ENCODE results near the gene GABRG3. TPM values are rescaled to one million over a fixed set of nuclear protein-coding genes. Genes with fewer than 3 reads are reported as not detected.

Gene GABRG3
- total RNA-seq, 1 donor from 2014 or later = not detected

DNA sequence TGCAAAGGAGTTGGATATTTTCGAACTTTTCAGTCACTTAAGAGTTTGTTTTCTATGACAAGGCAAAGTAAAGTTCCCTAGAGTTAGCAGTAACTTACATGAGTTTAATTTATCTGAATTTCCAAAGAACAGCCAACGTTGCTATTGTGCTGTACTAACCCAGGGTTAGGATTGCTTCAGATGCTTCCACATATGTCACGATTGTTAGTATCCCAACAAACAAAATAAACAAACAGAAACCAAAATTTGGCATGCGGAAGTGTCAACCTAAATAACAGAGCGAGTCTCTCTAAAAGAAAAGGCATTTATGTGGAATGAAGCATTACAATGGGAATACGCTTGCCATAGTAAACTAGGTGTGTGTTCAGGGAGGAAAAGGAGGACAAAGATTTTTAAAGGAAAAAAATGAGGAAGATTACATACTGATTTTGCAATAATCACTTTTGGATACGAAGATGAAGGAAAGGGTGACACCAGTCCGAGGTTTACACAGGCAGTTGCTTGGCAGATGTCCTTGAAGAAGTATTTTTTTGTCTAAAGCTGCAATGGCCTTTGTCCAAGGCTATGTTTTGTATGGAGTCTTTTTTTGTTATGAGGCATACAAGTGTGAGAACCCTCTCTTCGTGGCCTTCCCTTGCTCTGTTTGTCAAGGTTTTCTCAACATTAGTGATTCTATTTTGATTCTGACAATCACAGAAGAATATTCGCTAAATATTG lies 267.9 kb downstream of the GABRG3 start:
- intact Hi-C loops (cut with micrococcal nuclease) = no loop called here

DNA sequence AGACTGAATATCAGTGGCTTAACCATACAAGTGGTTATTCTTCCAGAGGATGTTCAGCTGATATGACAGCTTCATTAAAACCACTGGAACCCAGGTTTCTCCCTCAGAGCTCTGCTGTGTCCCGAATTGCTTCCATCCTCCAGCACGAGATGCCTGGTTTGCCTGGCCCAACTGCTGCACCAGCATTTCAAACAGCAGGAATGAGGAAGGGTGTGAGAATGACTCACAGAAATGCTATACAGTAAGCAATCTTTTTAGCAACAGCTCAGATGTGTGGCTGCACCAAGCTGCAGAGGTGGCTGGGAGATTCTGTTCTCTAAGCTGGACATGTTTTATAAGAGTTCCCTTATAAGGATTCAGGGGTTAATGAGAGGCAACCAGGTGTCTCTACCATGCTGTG lies 271.0 kb downstream of the GABRG3 start:
- intact Hi-C loops (cut with micrococcal nuclease) = no loop called here

DNA sequence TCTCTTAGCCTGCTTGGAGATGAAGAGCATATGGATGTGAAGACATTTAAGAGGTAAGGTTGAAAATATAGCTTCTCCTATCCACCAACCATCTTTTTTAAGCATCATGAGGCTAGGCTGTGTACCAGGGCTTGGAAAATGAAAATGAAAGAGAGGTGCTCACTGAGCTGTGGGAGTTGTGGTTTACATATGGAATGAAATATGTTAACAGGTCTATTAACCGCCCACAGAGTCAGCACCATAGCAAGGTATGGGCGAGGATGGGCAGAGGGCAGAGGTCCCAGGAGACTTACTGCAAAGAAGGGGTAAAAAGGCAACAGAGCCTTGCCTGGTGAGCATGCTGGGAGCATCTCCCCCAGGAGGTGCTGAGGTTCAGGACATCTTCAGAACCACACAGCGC lies 273.1 kb downstream of the GABRG3 start:
- intact Hi-C loops (cut with micrococcal nuclease) = no loop called here

DNA sequence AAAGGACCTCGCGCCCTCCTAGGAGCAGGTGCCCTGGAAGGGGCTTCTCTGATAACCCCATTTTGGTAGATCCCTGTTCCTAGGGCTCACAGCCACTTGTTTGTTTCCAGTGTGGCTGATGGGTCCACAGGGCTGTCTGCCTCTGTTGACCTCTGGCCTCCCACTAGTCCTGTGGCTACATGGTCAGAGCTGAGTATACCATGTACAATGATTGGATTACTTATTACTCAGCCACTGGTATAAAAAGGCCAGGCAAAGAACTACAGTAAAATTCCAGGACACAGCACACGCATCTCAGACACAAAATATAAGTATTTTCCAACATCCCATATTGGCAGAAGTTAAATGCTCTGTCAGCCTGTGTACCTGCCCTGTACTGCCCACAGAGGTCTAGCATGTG lies 277.3 kb downstream of the GABRG3 start:
- intact Hi-C loops (cut with micrococcal nuclease) = no loop called here

DNA sequence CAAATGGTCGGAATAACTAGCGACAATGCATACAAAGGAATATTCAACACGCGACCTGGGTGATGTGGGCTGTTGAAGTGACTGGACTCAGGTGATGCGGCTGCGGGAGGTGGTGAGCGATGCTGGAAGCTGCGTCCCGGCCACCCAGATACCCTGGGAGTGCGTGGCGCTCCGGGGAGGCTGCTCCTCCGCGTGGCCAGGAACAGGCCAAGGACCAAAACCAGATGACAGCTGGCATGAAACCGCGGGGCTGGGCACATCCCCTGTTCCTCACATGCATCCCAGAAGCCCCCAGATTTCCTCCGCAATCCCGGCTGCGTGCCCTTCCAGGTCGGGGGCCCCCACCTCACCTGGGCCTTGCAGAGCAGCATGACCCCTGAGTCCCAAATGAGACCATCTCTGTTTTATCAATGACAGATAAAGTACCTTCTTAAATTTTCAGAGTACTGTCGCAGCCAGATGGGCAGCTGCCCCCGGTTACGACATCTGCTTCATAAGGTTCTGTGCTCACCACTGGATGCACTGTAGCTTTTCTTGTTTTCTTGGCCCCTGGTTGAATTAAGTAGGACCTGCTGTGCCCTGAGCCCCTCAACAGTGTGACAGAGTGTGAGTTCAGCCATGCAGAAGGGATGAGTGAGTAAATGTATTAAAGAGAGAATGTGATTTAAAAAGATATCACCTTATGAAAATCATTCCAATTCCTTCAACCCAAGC lies 278.2 kb downstream of the GABRG3 start:
- intact Hi-C loops (cut with micrococcal nuclease) = no loop called here

DNA sequence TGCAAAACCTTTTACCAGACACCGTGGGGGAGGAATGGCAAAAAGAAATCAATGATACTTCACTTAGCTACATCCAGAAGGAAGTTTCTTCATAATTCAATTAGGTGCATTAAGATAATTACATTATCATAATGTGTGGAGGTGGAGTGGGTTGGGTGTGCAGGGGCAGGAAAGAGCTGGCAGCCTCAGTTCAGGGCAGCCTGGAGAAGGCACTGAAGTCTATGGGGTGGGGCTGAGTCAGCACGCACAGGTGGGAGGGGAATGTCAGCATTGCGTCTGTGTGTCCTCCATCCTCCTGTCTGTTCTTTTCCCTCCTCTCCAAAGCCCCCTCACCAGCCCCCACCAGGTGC lies 278.8 kb downstream of the GABRG3 start:
- intact Hi-C loops (cut with micrococcal nuclease) = no loop called here

DNA sequence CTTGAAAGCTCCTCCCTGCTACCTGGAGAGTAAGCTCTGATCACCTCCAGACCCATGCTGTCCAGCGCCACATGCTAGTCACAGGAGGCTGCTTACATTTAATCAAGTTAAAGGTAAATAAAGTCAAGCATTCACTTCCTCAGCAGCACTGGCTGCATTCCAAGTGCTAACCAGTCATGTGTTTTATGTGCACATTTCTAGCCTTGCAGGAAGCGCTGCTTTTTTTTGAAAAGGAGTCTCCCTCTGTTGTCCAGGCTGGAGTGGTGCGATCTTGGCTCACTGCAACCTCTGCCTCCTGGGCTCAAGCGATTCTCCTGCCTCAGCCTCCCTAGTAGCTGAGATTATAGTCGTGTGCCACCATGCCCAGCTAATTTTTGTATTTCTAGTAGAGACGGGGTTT lies 279.2 kb downstream of the GABRG3 start:
- intact Hi-C loops (cut with micrococcal nuclease) = no loop called here

DNA sequence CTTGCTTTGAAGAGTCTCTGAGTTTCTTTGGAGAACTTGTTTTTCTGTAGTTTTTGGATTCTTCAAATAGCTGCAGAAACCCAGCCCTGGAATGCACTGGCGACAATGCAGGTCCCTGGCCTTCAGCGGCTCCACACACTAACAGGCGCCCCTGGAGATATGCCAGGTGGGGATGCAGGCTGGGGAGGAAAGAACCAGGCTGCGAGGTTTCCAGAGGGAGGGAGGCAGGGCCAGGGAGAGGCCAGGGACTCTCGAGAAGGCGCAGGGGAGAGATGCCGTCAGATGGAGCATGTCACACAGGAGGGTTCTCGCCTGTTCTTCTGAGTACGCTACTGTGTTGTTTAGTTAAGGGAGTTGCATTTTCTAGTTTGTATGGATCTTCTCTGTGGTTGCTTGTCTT lies 283.1 kb downstream of the GABRG3 start:
- intact Hi-C loops (cut with micrococcal nuclease) = no loop called here

DNA sequence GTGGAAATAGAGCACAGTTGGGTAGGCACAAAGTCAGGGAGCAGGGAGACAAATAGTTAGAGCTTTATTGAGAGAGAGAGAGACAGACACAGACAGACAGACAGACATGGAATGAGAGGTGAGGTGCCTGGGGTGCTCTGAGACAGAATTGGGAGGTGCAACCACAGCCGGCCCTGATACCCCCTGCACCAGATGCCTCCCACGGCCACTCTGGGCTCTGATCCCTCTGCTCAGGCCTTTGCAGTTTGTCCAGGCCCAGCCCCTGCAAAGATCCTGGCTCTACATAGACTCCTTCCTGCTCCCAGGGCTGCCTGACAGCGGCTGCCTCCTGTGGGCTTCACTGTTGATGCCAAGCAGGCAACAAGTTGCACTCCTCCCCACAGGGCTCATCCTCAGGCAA lies 283.8 kb downstream of the GABRG3 start:
- intact Hi-C loops (cut with micrococcal nuclease) = no loop called here

DNA sequence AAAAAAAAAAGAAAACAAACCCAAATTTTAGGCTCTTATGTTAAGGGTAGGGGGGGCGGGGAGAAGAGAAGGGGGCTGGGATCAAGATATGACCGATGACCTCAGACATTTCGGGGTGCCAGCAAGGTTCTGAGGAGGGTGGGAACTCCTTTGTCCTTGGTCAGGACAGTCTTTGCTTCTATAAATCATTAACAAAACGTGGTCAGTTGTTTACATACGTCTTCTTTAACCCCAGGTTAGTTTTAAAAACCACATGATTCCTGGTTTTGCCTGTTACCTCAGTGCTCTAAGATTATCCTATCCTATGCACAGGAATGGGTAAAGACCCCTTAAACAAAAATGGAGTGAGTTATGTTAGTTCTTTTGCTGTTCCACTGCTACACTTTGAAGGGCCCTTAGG lies 285.5 kb downstream of the GABRG3 start:
- intact Hi-C loops (cut with micrococcal nuclease) = no loop called here

DNA sequence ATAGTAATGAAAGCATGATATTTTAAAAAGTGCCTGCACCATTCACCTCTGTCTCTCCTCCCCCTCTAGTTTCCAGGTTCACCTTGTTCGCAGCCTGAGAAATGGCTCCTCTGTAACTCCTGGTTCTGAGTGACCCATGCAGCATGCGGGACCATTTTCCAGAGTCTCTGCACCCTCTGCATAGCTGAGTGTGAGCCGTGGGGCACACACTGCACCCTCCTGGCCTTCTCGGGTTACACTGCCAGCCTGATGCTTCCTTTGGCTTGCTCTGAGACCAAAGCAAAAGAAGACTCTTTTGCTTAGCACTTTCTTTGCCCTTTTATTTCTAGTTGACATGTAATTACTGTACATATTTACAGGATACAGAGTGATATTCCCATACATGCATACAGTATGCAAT lies 287.3 kb downstream of the GABRG3 start:
- intact Hi-C loops (cut with micrococcal nuclease) = no loop called here

DNA sequence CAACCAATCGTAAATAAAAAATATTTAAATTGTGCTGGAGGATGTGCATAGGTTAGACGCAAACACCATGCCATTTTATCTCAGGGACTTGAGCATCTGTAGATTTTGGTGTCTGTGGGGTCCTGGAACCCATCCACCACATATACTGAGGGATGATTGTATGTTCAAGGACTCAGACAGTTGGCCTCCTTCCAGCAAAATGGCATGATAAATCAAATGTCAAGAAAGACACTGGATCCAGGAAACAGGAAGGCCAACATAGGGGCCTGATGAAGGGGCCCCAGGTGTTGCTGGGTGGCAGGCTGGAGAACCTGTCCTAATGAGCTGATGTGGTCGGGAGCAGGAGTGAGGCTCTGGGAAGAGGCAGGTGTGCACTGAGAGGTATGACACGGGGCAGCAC lies 289.5 kb downstream of the GABRG3 start:
- intact Hi-C loops (cut with micrococcal nuclease) = no loop called here

DNA sequence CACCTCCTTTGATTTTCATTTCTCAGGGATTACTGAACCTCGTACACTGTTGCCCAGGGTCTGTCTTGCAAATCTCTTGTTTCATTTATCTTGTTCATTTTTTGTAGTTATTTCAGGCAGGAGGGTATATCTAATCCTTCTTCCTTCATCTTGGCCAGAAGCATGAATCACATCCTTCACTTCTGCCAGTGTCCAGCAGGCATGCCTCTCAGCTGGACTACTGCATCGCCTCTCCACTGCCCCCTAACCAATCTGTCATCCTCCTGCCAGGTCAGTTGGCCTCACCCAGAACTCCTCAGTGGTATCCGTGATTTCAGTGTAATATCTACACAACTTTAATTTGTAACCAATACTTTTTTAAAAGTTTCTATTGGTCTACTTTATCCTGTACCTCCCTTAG lies 297.9 kb downstream of the GABRG3 start:
- intact Hi-C loops (cut with micrococcal nuclease) = no loop called here

DNA sequence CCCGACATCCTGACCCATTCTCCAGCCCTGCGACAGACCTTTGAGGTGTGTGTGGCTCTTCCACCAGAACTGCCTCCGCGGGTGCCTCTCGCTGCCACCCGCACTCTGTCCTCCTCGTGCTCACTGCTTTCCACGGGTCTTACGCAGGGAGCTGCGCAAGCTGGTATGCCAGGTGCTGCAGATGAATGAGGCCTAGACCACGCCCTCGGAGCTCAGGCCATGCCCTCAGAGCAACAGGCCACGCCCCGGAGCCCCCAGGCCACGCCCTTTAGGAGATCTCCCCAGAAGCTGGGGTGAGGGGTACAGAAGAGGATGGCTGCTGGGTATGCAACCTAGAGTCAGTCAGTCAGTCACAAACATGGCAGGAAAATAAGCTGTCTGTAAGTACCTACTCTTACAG lies 300.3 kb downstream of the GABRG3 start:
- intact Hi-C loops (cut with micrococcal nuclease) = no loop called here

DNA sequence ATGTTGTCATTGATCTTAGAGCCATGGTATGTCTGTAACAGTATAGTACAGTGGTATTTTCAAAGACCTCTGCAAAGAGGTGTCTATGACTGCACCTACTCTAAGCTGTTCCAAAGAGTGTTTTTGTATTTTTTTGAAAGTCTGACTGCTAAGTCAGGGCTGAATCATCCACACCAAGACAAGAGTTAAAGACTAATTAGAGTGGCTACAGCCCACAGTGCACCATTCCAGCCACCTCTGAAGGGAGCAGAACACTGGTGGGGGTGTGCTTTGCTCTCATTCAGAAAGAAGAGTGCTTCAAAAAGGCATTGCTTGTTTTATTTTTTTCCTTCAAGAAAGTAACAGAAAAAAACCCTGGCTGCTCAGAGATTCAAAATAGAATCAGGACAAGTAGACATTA lies 301.4 kb downstream of the GABRG3 start:
- intact Hi-C loops (cut with micrococcal nuclease) = no loop called here

DNA sequence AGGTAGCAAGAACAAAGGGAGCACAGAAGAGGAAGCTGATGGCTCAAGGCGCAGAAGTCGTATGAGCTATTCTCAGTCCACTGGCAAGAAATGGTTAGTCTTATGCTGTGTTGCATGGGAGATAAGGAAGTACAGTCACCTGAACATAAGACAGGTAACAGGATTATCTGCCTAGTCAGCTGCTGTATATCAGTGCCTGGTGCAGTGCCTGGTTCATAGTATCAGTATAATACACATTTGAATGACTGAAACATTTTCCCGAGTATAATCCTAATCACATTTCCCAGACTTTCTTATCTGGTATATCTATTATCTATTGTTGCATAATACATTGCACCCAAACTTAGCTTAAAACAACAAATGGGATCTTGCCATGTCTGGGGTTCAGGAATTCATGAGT lies 302.5 kb downstream of the GABRG3 start:
- intact Hi-C loops (cut with micrococcal nuclease) = no loop called here

DNA sequence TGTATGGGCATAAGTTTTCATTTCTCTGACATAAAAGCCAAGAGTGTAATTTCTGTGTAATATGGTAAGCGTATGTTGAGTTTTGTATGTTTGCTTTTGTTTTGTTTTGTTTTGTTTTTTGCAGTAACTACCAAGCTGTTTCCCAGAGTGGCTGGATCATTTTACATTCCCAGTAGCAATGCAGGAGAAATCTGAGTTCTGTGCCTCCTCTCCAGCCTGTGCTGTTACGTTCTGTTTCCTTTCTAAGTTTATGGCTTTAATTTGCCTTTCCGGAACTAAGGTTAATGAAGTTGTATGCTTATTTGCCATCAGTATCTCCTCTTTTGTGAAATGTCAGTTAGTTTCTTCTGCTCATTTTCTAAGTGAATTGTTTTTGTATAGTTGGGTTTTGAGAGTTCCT lies 307.8 kb downstream of the GABRG3 start:
- intact Hi-C loops (cut with micrococcal nuclease) = no loop called here

DNA sequence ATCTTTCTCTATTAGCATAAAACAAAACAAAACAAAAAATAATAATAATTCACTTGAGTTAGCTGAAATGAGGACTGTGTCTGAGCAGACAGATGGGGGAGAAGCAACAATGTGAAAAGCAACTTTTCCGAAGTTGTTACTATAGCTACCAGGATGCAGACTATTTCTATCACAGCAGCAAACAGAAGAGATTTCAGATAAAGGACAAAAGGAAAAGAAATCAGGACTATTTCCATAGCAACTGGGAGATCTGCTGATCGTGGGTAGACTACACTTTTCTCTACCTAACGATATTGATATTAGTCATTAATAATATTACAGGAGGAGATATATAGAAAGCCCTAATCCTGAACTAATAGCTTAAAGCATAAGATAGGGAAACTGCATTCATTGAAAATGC lies 321.7 kb downstream of the GABRG3 start:
- intact Hi-C loops (cut with micrococcal nuclease) = no loop called here

DNA sequence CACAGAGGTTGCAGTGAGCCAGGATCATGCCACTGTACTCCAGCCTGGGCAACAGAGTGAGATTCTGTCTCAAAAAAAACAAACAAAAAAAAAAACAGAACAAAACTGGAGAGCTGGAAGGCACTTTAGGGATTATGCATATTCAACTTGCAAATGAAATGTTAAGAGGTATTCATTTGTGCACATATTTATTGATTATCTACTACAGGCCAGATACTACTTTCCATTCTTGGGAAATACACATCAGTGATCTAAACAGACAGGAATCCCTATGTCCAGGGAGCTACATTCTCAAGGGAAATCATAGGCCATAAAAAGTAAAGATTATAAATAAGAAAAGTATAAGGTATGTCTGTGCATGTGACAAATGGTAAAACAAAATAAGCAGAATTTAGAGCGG lies 322.6 kb downstream of the GABRG3 start:
- intact Hi-C loops (cut with micrococcal nuclease) = no loop called here

DNA sequence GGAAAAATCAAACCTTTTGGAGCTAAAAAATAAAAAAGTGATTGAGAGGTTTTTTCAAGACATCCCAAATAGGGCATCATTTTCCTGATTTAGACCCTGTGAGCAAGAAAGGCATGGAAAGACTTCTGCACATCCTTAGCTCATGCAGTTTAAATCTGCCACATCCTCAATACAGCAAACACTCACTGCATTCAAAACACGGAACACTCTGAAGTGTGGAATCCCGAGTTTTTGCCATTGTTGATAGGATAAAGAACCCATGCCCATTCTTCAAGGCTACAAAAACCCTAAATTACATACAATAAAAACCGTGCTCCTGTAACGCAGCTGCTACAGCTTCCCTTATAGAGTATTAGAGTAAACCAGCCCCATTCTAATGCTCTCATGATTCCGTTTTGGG lies 346.8 kb downstream of the GABRG3 start:
- intact Hi-C loops (cut with micrococcal nuclease) = no loop called here

DNA sequence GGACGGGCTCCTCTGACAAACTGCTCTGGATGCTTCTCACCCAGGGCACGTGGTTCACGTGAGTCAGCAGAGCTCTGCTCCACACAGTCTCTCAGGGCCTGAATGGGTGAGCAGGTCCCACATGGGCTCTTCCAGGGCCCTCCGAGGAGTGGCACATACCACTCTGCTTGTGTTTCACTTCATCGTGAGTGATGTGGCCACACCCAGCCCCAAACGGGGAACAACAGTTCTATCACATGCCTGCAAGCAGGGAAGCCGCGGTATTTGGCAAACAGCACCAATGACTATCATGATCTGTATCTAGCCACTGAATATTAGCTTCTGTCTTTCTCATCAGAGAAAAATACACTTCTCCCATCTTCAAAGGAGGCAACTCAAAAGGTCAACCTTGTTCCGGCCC lies 352.8 kb downstream of the GABRG3 start:
- intact Hi-C loops (cut with micrococcal nuclease) = no loop called here

DNA sequence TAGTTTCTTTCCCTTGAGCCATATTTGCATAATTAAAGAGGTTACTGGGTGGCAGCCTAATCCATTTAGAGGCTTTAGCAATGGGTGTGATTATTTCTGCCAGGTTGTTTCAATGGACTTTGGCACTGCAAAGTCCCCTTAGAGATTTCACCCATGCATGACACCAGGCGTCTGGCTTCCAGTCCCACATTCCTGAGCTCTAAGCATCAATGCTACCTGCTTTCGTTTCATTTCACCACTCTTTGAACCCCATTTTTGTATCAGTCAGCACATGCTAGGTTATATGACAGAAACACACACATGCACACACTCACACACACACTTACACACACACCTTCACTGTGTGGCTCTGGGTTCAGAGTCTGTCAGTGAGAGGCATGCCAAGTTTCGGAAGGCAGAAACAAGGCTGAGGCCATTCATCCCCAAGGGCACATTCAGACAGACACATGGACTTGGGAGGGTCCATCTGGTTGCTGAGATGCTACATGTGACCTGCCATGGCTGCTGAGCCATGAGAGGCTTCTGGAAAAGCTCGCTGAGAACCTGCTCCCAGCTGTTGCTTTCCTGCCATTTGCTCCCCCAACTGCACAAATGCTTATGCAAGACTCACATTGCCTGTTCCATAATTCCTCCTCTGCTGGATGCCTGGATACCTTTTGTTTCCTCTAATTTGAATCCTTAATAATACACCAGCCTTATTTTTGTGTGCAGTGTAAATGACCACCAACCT lies 354.1 kb downstream of the GABRG3 start:
- intact Hi-C loops (cut with micrococcal nuclease) = no loop called here

Data from T-helper 2 cell treated with Interferon-gamma antibody and Interleukin-4, amounts not matched to agents 100 ng/mL and 5 ng/mL, for 36 hours (primary cell).